Lung (tissue), 12 donors: ENCODE measurements around the gene SHC3. TPM values are rescaled to one million over a fixed set of nuclear protein-coding genes. Genes with fewer than 3 reads are reported as not detected.

Source experiments
- ATAC-seq: fragments of 200-7000 bp; cut with Tn5 transposase; one replicate; pipeline ENCODE4 v1.9.1; 2020; ENCODE audit warnings: moderate number of reproducible peaks; ENCODE audit not compliant: insufficient read depth, low FRiP score
- DNase-seq, 3 donors: peaks; one replicate each; pipeline ENCODE4 v3.0.0-alpha.2; 2013 to 2017
- H3K27ac ChIP-seq, 2 donors: one replicate each; pipeline ENCODE4 v1.5.1; 2013; ENCODE audit warnings: mild to moderate bottlenecking in 2 of 2, moderate library complexity in 2 of 2, control low read depth in 1 of 2, inconsistent platforms in 1 of 2, low read depth in 1 of 2, low read length in 1 of 2
- H3K27me3 ChIP-seq, 3 donors: one replicate each; pipeline ENCODE4 v1.5.1; 2013; ENCODE audit warnings: low read length in 2 of 3; ENCODE audit not compliant: control insufficient read depth in 3 of 3, insufficient read depth in 3 of 3
- H3K36me3 ChIP-seq, 4 donors: one replicate each; pipeline ENCODE4 v1.5.1; 2013; ENCODE audit warnings: low read length in 4 of 4, mild to moderate bottlenecking in 1 of 4, moderate library complexity in 1 of 4; ENCODE audit not compliant: control insufficient read depth in 4 of 4, insufficient read depth in 4 of 4
- H3K4me1 ChIP-seq, 5 donors: one replicate each; pipeline ENCODE4 v1.5.1; 2013; ENCODE audit warnings: low read length in 5 of 5, mild to moderate bottlenecking in 2 of 5, moderate library complexity in 1 of 5; ENCODE audit not compliant: control insufficient read depth in 5 of 5, insufficient read depth in 5 of 5
- H3K4me3 ChIP-seq: one replicate; pipeline ENCODE4 v1.5.1; 2013; ENCODE audit warnings: mild to moderate bottlenecking, control low read depth, moderate library complexity
- H3K9ac ChIP-seq, 2 donors: one replicate each; pipeline ENCODE4 v1.5.1; 2013; ENCODE audit warnings: low read length in 2 of 2, control low read depth in 1 of 2; ENCODE audit not compliant: insufficient read depth in 1 of 2
- H3K9me3 ChIP-seq, 4 donors: one replicate each; pipeline ENCODE4 v1.5.1; 2013; ENCODE audit warnings: low read length in 3 of 4, mild to moderate bottlenecking in 1 of 4, moderate library complexity in 1 of 4; ENCODE audit not compliant: control insufficient read depth in 4 of 4, insufficient read depth in 3 of 4
- WGBS, 2 donors: extraction: QIAGEN DNeasy Blood & Tissue Kit; methylation state at CpG; one replicate each; pipeline ENCODE4 v1.1.7; 2013; 5-methylcytosine and 5-hydroxymethylcytosine counted together
- polyA plus RNA-seq, 2 donors: library from polyadenylated mRNA; stranded (reverse); fragments of 200-250 nt; gene quantifications; one replicate each; pipeline ENCODE4 v1.2.1, GENCODE V29; 2013
- total RNA-seq, 2 donors: library from RNA; depleted of rRNA in 1 of 2; stranded (reverse); fragments of >200 nt in 1 of 2; gene quantifications; one replicate each; pipeline ENCODE4 v1.2.1, GENCODE V29; 2014 to 2021
- TF ChIP-seq, protein P1 (sequence below): IDR thresholded peaks from 2 replicates; pipeline ENCODE4 v1.5.1; 2012; ENCODE audit warnings: mild to moderate bottlenecking; ENCODE audit errors: control extremely low read depth, extremely low read depth
- donor health status: control.
- donor health status: control.
- donor health status: Bipolar disorder and iron deficiency.
- donor health status: healthy.
- donor health status: DM: yes; HTN: yes; CAD: no.

Gene SHC3
- total and polyA plus RNA-seq, 4 donors, result 1.8 to 19.2 (median 4.0) TPM

GRCh38 chr9:89038382-89039103, 140.1 kb downstream of the SHC3 start:
- Histone ChIP-seq H3K9me3 (no peaks in the 10 kb centered on the region), H3K4me1 (peaks cover 0 to 22% (median 6%) of the 10 kb centered on the region in 5 donors), H3K4me3 (no peak overlapping the region), H3K27me3 (no peaks in the 10 kb centered on the region), H3K36me3 (peaks cover 0 to 4% (median 0%) of the 10 kb centered on the region in 4 donors), H3K9ac (peak overlapping the region in 1 of 2 donors; percentile 42), H3K27ac (peak overlapping the region in 1 of 2 donors; percentile 71)
- DNase-seq (peak; percentile 85 to 98 (median 96)), ATAC-seq (no peak)
- 65 to 77% methylated on average over 5 of the region's 5 CpGs for WGBS, 2 donors
- TF ChIP-seq, protein P1, sequence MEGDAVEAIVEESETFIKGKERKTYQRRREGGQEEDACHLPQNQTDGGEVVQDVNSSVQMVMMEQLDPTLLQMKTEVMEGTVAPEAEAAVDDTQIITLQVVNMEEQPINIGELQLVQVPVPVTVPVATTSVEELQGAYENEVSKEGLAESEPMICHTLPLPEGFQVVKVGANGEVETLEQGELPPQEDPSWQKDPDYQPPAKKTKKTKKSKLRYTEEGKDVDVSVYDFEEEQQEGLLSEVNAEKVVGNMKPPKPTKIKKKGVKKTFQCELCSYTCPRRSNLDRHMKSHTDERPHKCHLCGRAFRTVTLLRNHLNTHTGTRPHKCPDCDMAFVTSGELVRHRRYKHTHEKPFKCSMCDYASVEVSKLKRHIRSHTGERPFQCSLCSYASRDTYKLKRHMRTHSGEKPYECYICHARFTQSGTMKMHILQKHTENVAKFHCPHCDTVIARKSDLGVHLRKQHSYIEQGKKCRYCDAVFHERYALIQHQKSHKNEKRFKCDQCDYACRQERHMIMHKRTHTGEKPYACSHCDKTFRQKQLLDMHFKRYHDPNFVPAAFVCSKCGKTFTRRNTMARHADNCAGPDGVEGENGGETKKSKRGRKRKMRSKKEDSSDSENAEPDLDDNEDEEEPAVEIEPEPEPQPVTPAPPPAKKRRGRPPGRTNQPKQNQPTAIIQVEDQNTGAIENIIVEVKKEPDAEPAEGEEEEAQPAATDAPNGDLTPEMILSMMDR, result no peak

GRCh38 chr9:89037891-89038290, 140.7 kb downstream of the SHC3 start:
- H3K27ac ChIP-seq, result peak overlapping the region in 1 of 2 donors; percentile 68
- peaks cover 0 to 4% (median 0%) of the 10 kb centered on the region in 4 donors for H3K36me3 ChIP-seq
- H3K9me3 ChIP-seq, result no peaks in the 10 kb centered on the region

GRCh38 chr9:89037346-89037745, 141.3 kb downstream of the SHC3 start:
- WGBS, 2 donors, result 67% methylated on average over 4 of the region's 4 CpGs
- DNase-seq (no peak), ATAC-seq (no peak)
- TF ChIP-seq, protein P1, result no peak
- Histone ChIP-seq H3K27ac (no peak overlapping the region), H3K27me3 (no peaks in the 10 kb centered on the region), H3K4me3 (no peak overlapping the region), H3K9me3 (no peaks in the 10 kb centered on the region), H3K4me1 (peaks cover 0 to 20% (median 6%) of the 10 kb centered on the region in 5 donors), H3K9ac (no peak overlapping the region), H3K36me3 (peaks cover 0 to 4% (median 0%) of the 10 kb centered on the region in 4 donors)

More at GRCh38 chr9:89037891-89038290, 140.7 kb downstream of the SHC3 start:
- no peak for ATAC-seq
- TF ChIP-seq, protein P1, result no peak
- no peak overlapping the region for H3K4me3 ChIP-seq
- 89 to 92% methylated on average over 9 of the region's 9 CpGs for WGBS, 2 donors
- H3K27me3 ChIP-seq, result no peaks in the 10 kb centered on the region
- H3K4me1 ChIP-seq, result peaks cover 0 to 22% (median 6%) of the 10 kb centered on the region in 5 donors
- H3K9ac ChIP-seq, result no peak overlapping the region
- DNase-seq, result no peak
